Loucy (cell line): ENCODE measurements around the gene TOX2.

ENCODE experiments used
- EZH2phosphoT487 ChIP-seq: fragments of 200-600 bp; IDR thresholded peaks from 2 replicates; pipeline ENCODE4 v1.6.1; 2018; ENCODE audit warnings: antibody characterized with exemption, mild to moderate bottlenecking, moderate library complexity, borderline replicate concordance
- TF ChIP-seq, protein P1 (sequence below): fragments of 200-600 bp; sonication (generic); conservative IDR thresholded peaks from 2 replicates; pipeline ENCODE4 v1.5.1; 2014; ENCODE audit warnings: mild to moderate bottlenecking, antibody characterized with exemption, low read length

DNA sequence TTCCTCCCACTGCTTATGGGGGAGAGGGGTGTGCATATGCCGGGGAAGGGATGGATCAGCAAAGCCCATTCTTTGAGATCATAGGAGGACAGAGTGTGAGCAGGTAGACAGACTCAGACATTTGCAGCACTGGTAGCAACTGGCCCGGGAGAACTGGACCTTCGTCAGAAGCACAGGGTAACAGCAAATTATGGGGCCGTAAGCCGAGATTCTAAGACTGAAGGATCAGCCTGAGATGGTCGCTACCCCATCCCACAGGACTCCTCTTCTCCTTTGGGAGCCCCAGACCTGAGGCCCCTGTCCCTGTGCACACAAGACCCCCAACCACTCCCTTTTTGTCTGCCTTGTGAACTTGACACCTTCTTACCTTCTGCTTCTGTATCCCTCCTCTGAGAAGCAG, 106.5 kb downstream of the TOX2 start:
- TF ChIP-seq, protein P1, sequence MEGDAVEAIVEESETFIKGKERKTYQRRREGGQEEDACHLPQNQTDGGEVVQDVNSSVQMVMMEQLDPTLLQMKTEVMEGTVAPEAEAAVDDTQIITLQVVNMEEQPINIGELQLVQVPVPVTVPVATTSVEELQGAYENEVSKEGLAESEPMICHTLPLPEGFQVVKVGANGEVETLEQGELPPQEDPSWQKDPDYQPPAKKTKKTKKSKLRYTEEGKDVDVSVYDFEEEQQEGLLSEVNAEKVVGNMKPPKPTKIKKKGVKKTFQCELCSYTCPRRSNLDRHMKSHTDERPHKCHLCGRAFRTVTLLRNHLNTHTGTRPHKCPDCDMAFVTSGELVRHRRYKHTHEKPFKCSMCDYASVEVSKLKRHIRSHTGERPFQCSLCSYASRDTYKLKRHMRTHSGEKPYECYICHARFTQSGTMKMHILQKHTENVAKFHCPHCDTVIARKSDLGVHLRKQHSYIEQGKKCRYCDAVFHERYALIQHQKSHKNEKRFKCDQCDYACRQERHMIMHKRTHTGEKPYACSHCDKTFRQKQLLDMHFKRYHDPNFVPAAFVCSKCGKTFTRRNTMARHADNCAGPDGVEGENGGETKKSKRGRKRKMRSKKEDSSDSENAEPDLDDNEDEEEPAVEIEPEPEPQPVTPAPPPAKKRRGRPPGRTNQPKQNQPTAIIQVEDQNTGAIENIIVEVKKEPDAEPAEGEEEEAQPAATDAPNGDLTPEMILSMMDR: no peak
- no peak for TF ChIP-seq EZH2phosphoT487
